IPS-20b (cell line): ENCODE results near the gene ELL2.
"Not testable (repeated sequence)": the region's sequence is repeated elsewhere in the genome, so short reads cannot be mapped to it uniquely, and the experiment has no call there.

Source experiments
- H3K27ac ChIP-seq: one replicate; pipeline ENCODE4 v1.5.1; 2013; ENCODE audit warnings: low read length
- H3K27me3 ChIP-seq: 2 replicates; pipeline ENCODE4 v1.6.1; 2013; ENCODE audit warnings: mild to moderate bottlenecking, low read length, inconsistent platforms; ENCODE audit not compliant: insufficient read depth
- H3K36me3 ChIP-seq: 2 replicates; pipeline ENCODE4 v1.6.1; 2013; ENCODE audit warnings: low read depth, mild to moderate bottlenecking, inconsistent platforms, low read length, moderate library complexity; ENCODE audit not compliant: insufficient read depth
- H3K4me1 ChIP-seq: 2 replicates; pipeline ENCODE4 v1.6.1; 2013; ENCODE audit warnings: mild to moderate bottlenecking, control low read depth, inconsistent platforms, low read length, moderate library complexity; ENCODE audit not compliant: insufficient read depth
- H3K4me3 ChIP-seq: 2 replicates; pipeline ENCODE4 v1.5.1; 2013; ENCODE audit warnings: mild to moderate bottlenecking, low read length, inconsistent platforms
- H3K9ac ChIP-seq: 2 replicates; pipeline ENCODE4 v1.6.1; 2013; ENCODE audit warnings: low read depth, mild to moderate bottlenecking, inconsistent platforms, low read length, moderate library complexity
- H3K9me3 ChIP-seq: 2 replicates; pipeline ENCODE4 v1.6.1; 2013; ENCODE audit warnings: mild to moderate bottlenecking, low read depth, low read length, inconsistent platforms; ENCODE audit not compliant: insufficient read depth

The ELL2 gene

DNA sequence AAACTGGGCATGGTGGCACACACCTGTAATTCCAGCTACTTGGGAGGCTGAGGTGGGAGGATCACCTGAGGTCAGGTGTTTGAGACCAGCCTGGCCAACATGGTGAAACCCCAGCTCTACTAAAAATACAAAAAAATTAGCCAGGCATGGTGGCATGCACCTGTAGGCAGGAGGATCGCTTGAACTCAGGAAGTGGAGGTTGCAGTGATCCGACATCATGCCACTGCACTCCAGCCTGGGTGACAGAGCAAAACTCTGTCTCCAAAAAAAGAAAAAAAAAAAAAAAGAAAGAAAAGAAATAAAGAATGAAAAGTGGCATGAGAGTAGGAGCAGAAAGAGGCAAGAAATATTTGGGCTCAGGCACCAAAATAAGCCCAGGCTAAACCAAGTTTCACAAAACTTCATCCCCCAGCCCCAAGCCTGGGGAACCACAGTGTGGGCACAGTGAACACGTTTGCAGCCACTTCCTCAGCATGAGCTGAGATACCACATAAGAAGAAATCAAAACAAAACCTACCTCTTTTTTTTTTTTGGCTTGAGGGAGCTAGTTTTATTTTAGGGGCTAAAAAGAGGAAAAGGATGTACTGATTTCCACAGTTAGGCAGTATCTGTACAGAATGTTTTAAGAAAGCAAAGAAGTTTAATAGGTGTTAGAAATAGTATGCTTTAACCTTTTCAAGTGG lies 92.3 kb downstream of the ELL2 start:
- not testable (repeated sequence) for H3K36me3 ChIP-seq, H3K4me3 ChIP-seq, H3K9me3 ChIP-seq, H3K4me1 ChIP-seq, H3K27ac ChIP-seq, H3K27me3 ChIP-seq, H3K9ac ChIP-seq

DNA sequence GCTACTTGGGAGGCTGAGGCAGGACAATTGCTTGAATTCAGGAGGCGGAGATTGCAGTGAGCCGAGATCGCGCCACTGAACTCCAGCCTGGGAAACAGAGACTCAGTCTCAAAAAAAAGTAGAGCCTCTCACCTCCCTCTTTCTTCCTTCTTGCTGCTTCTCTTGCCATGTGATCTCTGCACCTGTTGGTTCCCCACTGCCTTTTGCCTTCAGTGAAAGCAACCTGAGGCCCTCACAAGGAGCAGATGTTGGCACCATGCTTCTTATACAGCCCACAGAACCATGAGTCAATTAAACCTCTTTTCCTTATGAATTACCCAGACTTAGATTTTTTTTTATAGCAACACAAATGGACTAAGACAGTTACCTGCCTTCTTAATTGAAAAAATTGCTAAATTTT lies 93.5 kb downstream of the ELL2 start:
- Histone ChIP-seq H3K4me1 (no peaks in the 10 kb centered on the region), H3K9me3 (no peaks in the 10 kb centered on the region), H3K27me3 (no peaks in the 10 kb centered on the region), H3K36me3 (no peaks in the 10 kb centered on the region), H3K9ac (no peak overlapping the region), H3K27ac (no peak overlapping the region), H3K4me3 (no peak overlapping the region)

DNA sequence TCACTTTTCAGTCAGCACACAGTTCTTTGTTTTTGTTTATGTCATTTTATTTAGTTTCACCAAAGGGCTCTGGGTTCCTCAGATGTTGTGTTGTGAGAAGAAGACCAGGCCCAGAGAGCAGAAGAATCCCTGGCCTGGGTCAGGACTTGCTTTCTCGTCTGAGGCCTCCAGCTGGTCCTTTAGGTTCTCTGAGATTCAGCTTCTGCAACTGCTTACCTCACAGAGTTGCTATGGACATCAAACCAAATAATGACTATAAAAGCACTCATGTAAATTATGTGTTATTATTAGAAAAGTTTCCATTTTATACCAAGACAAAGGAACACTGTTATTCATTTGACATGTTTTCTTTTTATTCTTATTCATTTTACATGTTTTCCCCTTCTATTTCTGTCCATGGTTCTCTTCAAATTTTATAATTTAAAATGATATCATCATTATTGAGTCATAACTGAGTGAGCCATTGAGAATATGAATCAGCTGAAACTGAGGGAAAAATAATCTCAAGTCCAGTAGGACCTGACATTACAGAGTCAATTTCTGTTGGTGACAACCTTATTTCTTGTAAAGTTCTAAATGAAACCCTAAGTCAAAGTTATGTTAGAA lies 95.1 kb downstream of the ELL2 start:
- Histone ChIP-seq H3K9me3 (no peaks in the 10 kb centered on the region), H3K9ac (no peak overlapping the region), H3K4me3 (no peak overlapping the region), H3K4me1 (no peaks in the 10 kb centered on the region), H3K36me3 (no peaks in the 10 kb centered on the region), H3K27me3 (no peaks in the 10 kb centered on the region), H3K27ac (no peak overlapping the region)

GRCh38 chr5:95864944-95865504 lies 96.6 kb downstream of the ELL2 start:
- Histone ChIP-seq H3K4me1 (no peaks in the 10 kb centered on the region), H3K4me3 (no peak overlapping the region), H3K27me3 (no peaks in the 10 kb centered on the region), H3K9ac (no peak overlapping the region), H3K9me3 (no peaks in the 10 kb centered on the region), H3K27ac (no peak overlapping the region), H3K36me3 (no peaks in the 10 kb centered on the region)

DNA sequence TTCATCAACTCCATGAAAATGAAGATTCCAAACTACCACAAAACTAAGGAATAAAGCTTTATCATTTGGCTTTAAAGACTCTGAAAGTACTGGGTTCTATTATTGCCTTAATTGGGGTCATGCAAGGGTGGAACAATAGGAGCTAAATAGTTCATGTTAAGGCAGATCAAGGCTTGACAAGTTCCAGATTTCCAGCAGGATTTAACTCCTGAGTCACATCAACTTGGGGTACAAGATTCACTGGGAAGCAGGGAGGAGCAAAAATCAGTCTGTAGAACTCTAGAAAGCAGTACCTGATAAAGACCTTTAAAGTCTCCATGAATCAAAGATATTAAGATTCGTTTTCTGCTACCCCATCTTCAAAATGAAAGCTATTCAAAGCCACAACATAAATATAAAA lies 97.2 kb downstream of the ELL2 start:
- Histone ChIP-seq H3K4me3 (no peak overlapping the region), H3K27ac (no peak overlapping the region), H3K4me1 (no peaks in the 10 kb centered on the region), H3K27me3 (0 out of 2 replicates have a peak, but pooled peaks cover under 1% of the 10 kb centered on the region), H3K36me3 (no peaks in the 10 kb centered on the region), H3K9ac (no peak overlapping the region), H3K9me3 (no peaks in the 10 kb centered on the region)

DNA sequence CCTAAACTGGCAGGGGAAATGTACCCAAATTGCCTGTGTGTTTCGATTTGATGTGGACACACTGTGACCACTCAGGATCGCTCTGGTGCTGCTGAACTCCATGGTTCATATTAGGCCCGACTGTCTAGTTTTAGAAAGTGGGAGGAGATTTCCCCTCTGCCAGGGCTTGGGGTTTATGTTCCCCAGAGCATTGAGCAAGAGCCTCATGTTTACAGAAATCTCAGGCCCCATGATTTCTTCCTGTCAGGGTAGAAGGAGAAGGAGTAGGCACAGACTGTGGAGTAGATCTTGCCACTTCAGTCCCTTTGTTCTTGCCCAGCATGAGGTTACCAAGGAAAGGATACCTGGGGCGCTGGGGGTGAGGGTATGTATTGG lies 98.3 kb downstream of the ELL2 start:
- H3K27ac ChIP-seq: no peak overlapping the region
- H3K27me3 ChIP-seq: peaks cover 7% of the 10 kb centered on the region; the same call in 1 of the 2 replicates
- H3K4me1 ChIP-seq: peaks cover 7% of the 10 kb centered on the region; the same call in 1 of the 2 replicates
- no peak overlapping the region for H3K4me3 ChIP-seq
- H3K9ac ChIP-seq: no peak overlapping the region
- H3K9me3 ChIP-seq: no peaks in the 10 kb centered on the region
- H3K36me3 ChIP-seq: no peaks in the 10 kb centered on the region

DNA sequence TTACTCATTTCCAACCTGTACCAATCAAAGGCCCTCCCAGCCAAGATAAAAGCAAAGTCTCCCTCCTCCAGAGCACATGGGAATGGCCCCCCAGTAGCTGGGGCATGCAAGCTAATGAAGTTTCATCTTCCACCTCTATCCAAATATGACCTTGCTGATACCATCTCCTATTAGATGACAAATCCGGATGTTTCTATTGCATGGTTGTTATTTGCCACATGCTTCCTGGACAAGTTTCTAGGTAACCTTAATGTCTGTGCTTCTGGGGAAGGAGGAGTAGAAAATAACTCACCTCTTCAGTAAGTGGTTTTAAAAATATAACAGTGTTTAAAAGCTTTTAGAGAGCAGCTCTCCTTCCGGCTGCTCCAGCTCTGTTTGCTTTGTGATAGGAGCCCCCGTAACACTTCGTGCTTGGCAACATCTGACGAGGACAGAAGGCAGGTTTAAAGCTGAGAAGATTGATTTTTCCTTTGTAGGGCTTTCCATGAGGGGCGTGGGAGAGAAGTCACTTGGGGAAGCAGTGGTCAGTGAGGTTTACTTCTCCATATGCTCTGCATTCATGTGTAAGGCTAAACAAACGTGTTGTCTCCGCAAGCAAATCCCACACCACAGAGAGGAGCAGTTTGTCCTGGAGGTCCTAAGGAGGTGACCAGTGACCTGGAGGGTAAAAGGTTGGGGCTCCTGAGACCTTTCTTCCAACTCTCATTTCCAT lies 98.8 kb downstream of the ELL2 start:
- Histone ChIP-seq H3K9me3 (no peaks in the 10 kb centered on the region), H3K27me3 (peaks cover 7% of the 10 kb centered on the region; the same call in 1 of the 2 replicates), H3K27ac (no peak overlapping the region), H3K9ac (no peak overlapping the region), H3K4me1 (peaks cover 10% of the 10 kb centered on the region; the same call in 1 of the 2 replicates), H3K36me3 (no peaks in the 10 kb centered on the region), H3K4me3 (no peak overlapping the region)

- Histone ChIP-seq H3K36me3 (no peaks in the 10 kb centered on the region), H3K9ac (no peak overlapping the region), H3K4me1 (peaks cover 10% of the 10 kb centered on the region; the same call in 1 of the 2 replicates), H3K27ac (no peak overlapping the region), H3K27me3 (peaks cover 7% of the 10 kb centered on the region; the same call in 1 of the 2 replicates), H3K4me3 (no peak overlapping the region), H3K9me3 (no peaks in the 10 kb centered on the region)
Measured at GRCh38 chr5:95861864-95862561, 99.6 kb downstream of the ELL2 start.

GRCh38 chr5:95861221-95861863 lies 100.3 kb downstream of the ELL2 start:
- Histone ChIP-seq H3K27ac (no peak overlapping the region), H3K4me3 (no peak overlapping the region), H3K9ac (no peak overlapping the region), H3K27me3 (peaks cover 7% of the 10 kb centered on the region; the same call in 1 of the 2 replicates), H3K9me3 (no peaks in the 10 kb centered on the region), H3K36me3 (no peaks in the 10 kb centered on the region), H3K4me1 (peaks cover 10% of the 10 kb centered on the region; the same call in 1 of the 2 replicates)

DNA sequence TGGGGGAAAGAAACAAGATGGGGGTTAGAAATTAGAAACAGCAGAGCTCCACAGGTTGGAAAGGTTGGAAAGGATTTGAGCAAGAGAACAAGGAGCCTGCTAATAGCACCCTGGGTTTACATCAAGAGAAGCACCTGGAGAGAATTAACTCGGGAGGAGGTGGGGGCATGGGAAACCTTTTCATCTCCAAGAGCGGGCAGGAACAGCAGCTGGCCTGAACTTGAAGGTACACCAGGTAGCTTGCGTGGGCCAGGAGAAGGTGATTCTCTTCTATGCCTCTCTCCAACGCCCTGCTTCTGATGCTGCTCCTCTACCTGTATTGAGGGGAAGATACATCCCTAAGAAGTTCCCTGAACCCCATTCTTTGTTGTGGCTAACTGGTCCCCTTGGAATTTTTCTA lies 102.0 kb downstream of the ELL2 start:
- H3K9ac ChIP-seq: peak overlapping the region; percentile 45; the same call in 1 of the 2 replicates
- peaks cover 10% of the 10 kb centered on the region; the same call in 1 of the 2 replicates for H3K4me1 ChIP-seq
- no peak overlapping the region for H3K27ac ChIP-seq

More for the DNA sequence above, 102.0 kb downstream of the ELL2 start:
- Histone ChIP-seq H3K27me3 (peaks cover 7% of the 10 kb centered on the region; the same call in 1 of the 2 replicates), H3K9me3 (no peaks in the 10 kb centered on the region), H3K4me3 (no peak overlapping the region), H3K36me3 (no peaks in the 10 kb centered on the region)
